Calu3 (cell line): Measurements from ENCODE around the gene MUC21. TPM values are rescaled to one million over a fixed set of nuclear protein-coding genes. Genes with fewer than 3 reads are reported as not detected.

ENCODE experiments used
- BruUV-seq: library from RNA; stranded (reverse); fragments of 400-500 nt; replicated peaks from 2 replicates; lab custom pipeline; 2021; lab: Mats Ljungman, UMichigan
- CTCF ChIA-PET: fragments of 300-600 bp; sonication (Branson Sonifier 250); formaldehyde crosslinking; loops from one replicate; lab custom pipeline; 2022; ENCODE audit warnings: antibody characterized with exemption; lab: Charles Lee
- DNase-seq: peaks from one replicate; pipeline ENCODE4 v3.0.0; 2022
- H3K27ac Mint-ChIP-seq: one replicate; pipeline ENCODE4 v1.8.0; 2022; ENCODE audit warnings: mixed read lengths; ENCODE audit not compliant: unreplicated experiment
- H3K27me3 Mint-ChIP-seq: one replicate; pipeline ENCODE4 v1.8.0; 2022; ENCODE audit warnings: mixed read lengths; ENCODE audit not compliant: unreplicated experiment
- H3K36me3 Mint-ChIP-seq: one replicate; pipeline ENCODE4 v1.8.0; 2022; ENCODE audit warnings: mild to moderate bottlenecking, moderate library complexity, mixed read lengths; ENCODE audit not compliant: insufficient read depth, unreplicated experiment
- H3K4me1 Mint-ChIP-seq: one replicate; pipeline ENCODE4 v1.8.0; 2022; ENCODE audit warnings: mild to moderate bottlenecking, low read depth, mixed read lengths; ENCODE audit not compliant: unreplicated experiment
- H3K4me3 Mint-ChIP-seq: one replicate; pipeline ENCODE4 v1.8.0; 2022; ENCODE audit warnings: mild to moderate bottlenecking, low read depth, moderate library complexity, mixed read lengths; ENCODE audit not compliant: unreplicated experiment
- H3K9me3 Mint-ChIP-seq: one replicate; pipeline ENCODE4 v1.8.0; 2022; ENCODE audit warnings: low read depth, mixed read lengths; ENCODE audit not compliant: unreplicated experiment
- CTCF ChIP-seq: fragments of 200-600 bp; IDR thresholded peaks from one replicate; pipeline ENCODE4 v1.8.0; 2022; ENCODE audit warnings: antibody characterized with exemption; ENCODE audit not compliant: unreplicated experiment
- intact Hi-C: fragments of 100-400 bp; cut with micrococcal nuclease; formaldehyde crosslinking; loops from one replicate; pipeline ENCODE4 v1.10.0; 2022; ENCODE audit not compliant: unreplicated experiment
- total RNA-seq: library from RNA; stranded (reverse); gene quantifications from 2 replicates; pipeline ENCODE4 v1.2.3, GENCODE V29; 2022

The MUC21 gene
- total RNA-seq, 1 experiment from 2014 or later: not detected

- Mint-ChIP-seq H3K4me1 (peaks cover 32% of the 10 kb centered on the region), H3K4me3 (no peak overlapping the region), H3K9me3 (peaks cover 7% of the 10 kb centered on the region), H3K27ac (no peak overlapping the region), H3K36me3 (no peaks in the 10 kb centered on the region), H3K27me3 (peaks cover 38% of the 10 kb centered on the region)
- CTCF ChIA-PET: interaction anchor here (1.1 kb wide), 1 partner anchor 125 kb away, joined by 3 read pairs; no protein-coding TSS in a partner anchor
- BruUV-seq: no TSS peak
- no peak for TF ChIP-seq CTCF
- intact Hi-C loops: no loop called here
- DNase-seq: no peak
Measured at GRCh38 chr6:30945281-30945680, 38.2 kb upstream of the MUC21 start.

- no peak overlapping the region for H3K27ac Mint-ChIP-seq
- intact Hi-C loops: no loop called here
- no TSS peak for BruUV-seq
- H3K4me1 Mint-ChIP-seq: peaks cover 13% of the 10 kb centered on the region
- no peaks in the 10 kb centered on the region for H3K36me3 Mint-ChIP-seq
- no peak for TF ChIP-seq CTCF
- CTCF ChIA-PET: interaction anchor here (1.4 to 1.7 kb wide), 3 partner anchors 9 to 19 kb away, joined by 3 to 5 read pairs (median 4); no protein-coding TSS in a partner anchor
- no peak overlapping the region for H3K4me3 Mint-ChIP-seq
- peaks cover 58% of the 10 kb centered on the region for H3K27me3 Mint-ChIP-seq
- no peak for DNase-seq
- H3K9me3 Mint-ChIP-seq: peaks cover 15% of the 10 kb centered on the region
Measured at GRCh38 chr6:30947231-30947630, 36.3 kb upstream of the MUC21 start.

- TF ChIP-seq CTCF: no peak
- no peaks in the 10 kb centered on the region for H3K36me3 Mint-ChIP-seq
- intact Hi-C loops: no loop called here
- H3K27ac Mint-ChIP-seq: no peak overlapping the region
- CTCF ChIA-PET: interaction anchor here (1.7 kb wide), 1 partner anchor 9 kb away, joined by 5 read pairs; no protein-coding TSS in a partner anchor
- no TSS peak for BruUV-seq
- no peaks in the 10 kb centered on the region for H3K4me1 Mint-ChIP-seq
- H3K9me3 Mint-ChIP-seq: peaks cover 15% of the 10 kb centered on the region
- DNase-seq: no peak
- no peak overlapping the region for H3K4me3 Mint-ChIP-seq
- H3K27me3 Mint-ChIP-seq: peaks cover 74% of the 10 kb centered on the region
Measured at GRCh38 chr6:30948811-30949210, 34.7 kb upstream of the MUC21 start.

GRCh38 chr6:30951907-30952469, 31.5 kb upstream of the MUC21 start:
- BruUV-seq: no TSS peak
- peaks cover 90% of the 10 kb centered on the region for H3K27me3 Mint-ChIP-seq
- no peaks in the 10 kb centered on the region for H3K4me1 Mint-ChIP-seq
- H3K36me3 Mint-ChIP-seq: no peaks in the 10 kb centered on the region
- CTCF ChIA-PET: no interaction called here
- H3K9me3 Mint-ChIP-seq: peaks cover 15% of the 10 kb centered on the region
- H3K27ac Mint-ChIP-seq: no peak overlapping the region
- TF ChIP-seq CTCF: no peak
- H3K4me3 Mint-ChIP-seq: no peak overlapping the region
- DNase-seq: no peak
- intact Hi-C loops: no loop called here
